ENCODE data around the gene CTRB1. TPM values are rescaled to one million over a fixed set of nuclear protein-coding genes. Genes with fewer than 3 reads are reported as not detected.

Gene CTRB1
- polyA plus RNA-seq, 1 experiment, result not detected

- Histone ChIP-seq H3K36me3 (ENCODE audit: control insufficient read depth, insufficient read depth, low read length) (no peaks in the 10 kb centered on the region), H3K4me3 (ENCODE audit: low read depth, low read length) (no peak overlapping the region), H3K27me3 (ENCODE audit: control insufficient read depth, insufficient read depth, low read length) (no peaks in the 10 kb centered on the region)
- DNase-seq (ENCODE audit: low read depth), result no peak
- no peak for TF ChIP-seq CTCF (IDR thresholded peaks at IDR 0.05; ENCODE audit: insufficient read depth, low read depth, low read length)
- ChIA-PET CTCF (no interaction called here), POLR2A (no interaction called here)
These were observed 39.6 kb upstream of the CTRB1 start for GRCh38 chr16:75179208-75179607.

GRCh38 chr16:75181630-75182029, 37.2 kb upstream of the CTRB1 start:
- Histone ChIP-seq H3K36me3 (ENCODE audit: control insufficient read depth, insufficient read depth, low read length) (no peaks in the 10 kb centered on the region), H3K4me3 (ENCODE audit: low read depth, low read length) (no peak overlapping the region), H3K27me3 (ENCODE audit: control insufficient read depth, insufficient read depth, low read length) (no peaks in the 10 kb centered on the region)
- ChIA-PET CTCF (interaction anchor here (1.2 kb wide), 1 partner anchor 24 kb away, joined by 3 read pairs; no protein-coding TSS in a partner anchor), POLR2A (no interaction called here)
- no peak for DNase-seq (ENCODE audit: low read depth)
- no peak for TF ChIP-seq CTCF (IDR thresholded peaks at IDR 0.05; ENCODE audit: insufficient read depth, low read depth, low read length)

GRCh38 chr16:75188832-75189477, 29.8 kb upstream of the CTRB1 start:
- no peaks in the 10 kb centered on the region for H3K36me3 ChIP-seq (ENCODE audit: control insufficient read depth, insufficient read depth, low read length)
- H3K27me3 ChIP-seq (ENCODE audit: control insufficient read depth, insufficient read depth, low read length), result peaks cover 2% of the 10 kb centered on the region; the same call in 1 of the 2 replicates
- TF ChIP-seq CTCF (IDR thresholded peaks at IDR 0.05; ENCODE audit: insufficient read depth, low read depth, low read length), result no peak
- ChIA-PET POLR2A (no interaction called here), CTCF (interaction anchor here (2.8 kb wide), 1 partner anchor 10 kb away, joined by 9 read pairs; no protein-coding TSS in a partner anchor)
- no peak for DNase-seq (ENCODE audit: low read depth)
- H3K4me3 ChIP-seq (ENCODE audit: low read depth, low read length), result no peak overlapping the region

- no peaks in the 10 kb centered on the region for H3K36me3 ChIP-seq (ENCODE audit: control insufficient read depth, insufficient read depth, low read length)
- ChIA-PET POLR2A (no interaction called here), CTCF (interaction anchor here (1.0 to 2.8 kb wide), 3 partner anchors 10 to 275 kb away, joined by 3 to 9 read pairs (median 3); no protein-coding TSS in a partner anchor)
- H3K4me3 ChIP-seq (ENCODE audit: low read depth, low read length), result no peak overlapping the region
- TF ChIP-seq CTCF (IDR thresholded peaks at IDR 0.05; ENCODE audit: insufficient read depth, low read depth, low read length), result no peak
- no peak for DNase-seq (ENCODE audit: low read depth)
- peaks cover 2% of the 10 kb centered on the region; the same call in 1 of the 2 replicates for H3K27me3 ChIP-seq (ENCODE audit: control insufficient read depth, insufficient read depth, low read length)
These were observed 29.0 kb upstream of the CTRB1 start for GRCh38 chr16:75189638-75190245.

GRCh38 chr16:75192606-75193264, 26.1 kb upstream of the CTRB1 start:
- no peak for DNase-seq (ENCODE audit: low read depth)
- CTCF ChIA-PET, result no interaction called here
- Histone ChIP-seq H3K27me3 (ENCODE audit: control insufficient read depth, insufficient read depth, low read length) (peaks cover 5% of the 10 kb centered on the region), H3K4me3 (ENCODE audit: low read depth, low read length) (no peak overlapping the region), H3K36me3 (ENCODE audit: control insufficient read depth, insufficient read depth, low read length) (no peaks in the 10 kb centered on the region)
- TF ChIP-seq CTCF (IDR thresholded peaks at IDR 0.05; ENCODE audit: insufficient read depth, low read depth, low read length), result no peak
- POLR2A ChIA-PET, result no interaction called here
